ENCODE data around the gene ACSL6. TPM values are rescaled to one million over a fixed set of nuclear protein-coding genes. Genes with fewer than 3 reads are reported as not detected.

ACSL6 gene
- total RNA-seq, 1 experiment from 2014 or later: not detected

DNA sequence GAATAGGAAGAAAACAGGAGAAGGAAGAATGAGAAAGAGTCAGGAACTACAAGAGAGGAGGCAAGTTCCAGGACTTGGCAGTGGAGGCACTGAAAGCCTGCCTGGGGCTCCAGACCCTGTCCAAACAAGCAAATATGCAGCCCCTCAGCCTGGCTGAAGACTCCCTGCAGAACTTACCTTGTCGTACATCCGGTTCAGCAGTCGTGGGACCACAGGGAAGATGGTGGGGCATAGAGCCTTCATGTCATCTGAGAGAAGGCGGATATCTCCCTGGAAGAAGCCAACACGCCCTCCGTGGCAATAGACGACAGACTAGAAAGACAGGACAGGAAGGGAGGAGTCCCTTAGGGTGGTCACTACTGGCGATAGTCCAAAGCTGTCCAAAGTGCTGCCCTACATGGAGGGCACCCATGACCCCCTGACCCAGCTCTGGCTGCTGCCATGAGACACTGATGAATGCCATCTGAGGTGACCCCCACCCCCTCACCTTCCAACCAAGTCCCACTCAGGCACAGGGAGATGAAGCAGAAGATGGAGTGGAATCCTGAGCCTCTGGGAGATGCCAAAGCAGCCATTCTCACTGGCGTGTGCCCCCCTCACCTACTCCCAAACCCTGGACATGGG lies 38.3 kb downstream of the ACSL6 start:
- in situ Hi-C loops (cut with HindIII; ENCODE audit: low pct_unique_long_range_greater_than_20kb, low sequenced_read_pairs): no loop called here

DNA sequence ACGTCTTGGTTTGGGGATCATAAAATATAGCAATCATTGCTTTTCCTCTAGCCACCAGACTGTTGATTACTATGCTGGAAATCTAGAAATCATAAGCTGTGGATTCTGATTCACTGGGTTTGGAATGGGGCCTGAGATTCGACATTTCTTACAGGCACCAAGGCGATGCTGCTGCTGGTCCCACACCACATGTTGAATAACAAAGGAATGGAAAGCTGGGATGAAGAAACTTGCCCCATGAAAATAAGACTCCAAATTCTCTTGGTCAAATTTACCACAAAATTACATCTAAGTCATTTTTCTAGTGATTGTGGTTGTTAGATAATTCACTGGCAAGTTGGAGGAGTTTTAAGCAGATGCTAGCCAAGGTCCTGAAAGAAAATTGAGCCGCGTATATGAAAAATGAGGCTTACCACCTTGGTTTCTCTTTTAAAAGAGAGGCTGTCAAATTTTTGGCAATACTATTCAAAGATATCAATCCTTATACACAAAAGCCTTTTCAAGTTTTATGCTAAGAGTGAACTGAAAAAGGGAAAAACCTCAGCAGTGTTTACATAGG lies 43.0 kb downstream of the ACSL6 start:
- no peak for DNase-seq (ENCODE audit: low read depth)
- in situ Hi-C loops (cut with HindIII; ENCODE audit: low pct_unique_long_range_greater_than_20kb, low sequenced_read_pairs): no loop called here

More for the DNA sequence above, 38.3 kb downstream of the ACSL6 start:
- DNase-seq (ENCODE audit: low read depth): no peak

DNA sequence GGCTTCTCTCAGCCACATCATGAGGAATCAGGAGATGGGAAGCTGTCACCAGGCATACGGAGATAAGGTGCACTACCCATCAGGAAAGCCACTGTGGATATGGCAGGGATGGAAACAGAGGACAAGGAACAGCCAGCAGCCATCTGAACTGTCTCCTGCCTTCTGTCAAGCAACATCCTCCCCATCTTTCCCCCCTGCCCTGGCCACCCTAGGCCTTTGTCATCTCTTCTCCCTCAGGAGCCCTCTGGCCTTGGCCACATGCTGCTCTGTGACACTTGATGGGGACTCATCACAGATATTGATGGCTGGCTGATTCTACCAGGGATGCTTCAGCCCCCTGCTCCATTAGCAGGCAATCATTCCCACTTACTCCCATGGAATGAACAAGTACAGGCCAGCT lies 44.9 kb downstream of the ACSL6 start:
- in situ Hi-C loops (cut with HindIII; ENCODE audit: low pct_unique_long_range_greater_than_20kb, low sequenced_read_pairs): no loop called here
- no peak for DNase-seq (ENCODE audit: low read depth)

DNA sequence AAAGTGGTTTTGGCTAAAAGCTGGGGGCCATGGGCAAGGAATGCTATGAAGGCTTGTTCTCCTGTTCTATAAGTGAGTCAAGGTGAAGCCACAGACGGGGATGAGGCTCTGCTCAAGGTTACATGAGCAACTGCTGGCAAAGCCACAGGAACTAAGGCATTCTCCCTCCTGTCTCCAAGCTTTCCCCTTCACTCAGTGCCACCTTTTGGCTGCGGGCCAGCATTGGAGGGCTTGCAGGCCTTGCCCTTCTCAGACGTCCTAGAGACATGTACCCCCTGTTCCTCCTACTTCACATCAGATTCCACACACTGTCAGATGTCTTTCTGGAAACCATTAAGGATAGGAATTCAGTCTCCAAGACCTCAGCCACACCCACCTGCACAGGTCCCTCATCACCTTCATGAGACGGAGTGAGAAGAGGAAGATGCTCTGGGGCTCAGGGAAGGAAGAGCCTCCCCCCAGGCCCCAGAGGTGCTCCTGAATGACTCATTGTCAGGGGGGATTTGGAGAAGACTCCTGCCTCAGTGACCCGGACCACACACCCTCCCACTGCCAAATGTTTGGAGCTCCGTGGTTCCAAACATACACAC lies 45.5 kb downstream of the ACSL6 start:
- in situ Hi-C loops (cut with HindIII; ENCODE audit: low pct_unique_long_range_greater_than_20kb, low sequenced_read_pairs): no loop called here
- no peak for DNase-seq (ENCODE audit: low read depth)

DNA sequence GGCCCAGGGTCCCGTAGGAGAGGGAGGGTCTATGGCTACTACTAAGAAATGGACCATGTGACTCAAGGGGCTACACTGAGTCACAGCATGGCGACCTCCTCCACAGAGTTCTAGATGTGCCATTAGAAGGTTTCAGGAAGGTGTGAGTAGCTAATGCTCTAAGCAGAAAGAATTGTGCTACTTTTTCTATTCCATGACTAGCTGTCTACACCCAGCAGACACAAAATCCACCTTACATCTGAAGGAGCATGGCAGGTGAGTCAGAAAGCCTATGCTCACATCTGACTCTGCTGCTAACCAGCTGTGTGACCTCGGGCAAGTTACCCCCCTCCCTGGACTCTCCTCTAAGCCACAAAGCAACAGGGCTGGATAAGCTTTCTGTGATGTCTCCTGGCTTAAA lies 51.6 kb downstream of the ACSL6 start:
- in situ Hi-C loops (cut with HindIII; ENCODE audit: low pct_unique_long_range_greater_than_20kb, low sequenced_read_pairs): no loop called here
- no peak for DNase-seq (ENCODE audit: low read depth)

DNA sequence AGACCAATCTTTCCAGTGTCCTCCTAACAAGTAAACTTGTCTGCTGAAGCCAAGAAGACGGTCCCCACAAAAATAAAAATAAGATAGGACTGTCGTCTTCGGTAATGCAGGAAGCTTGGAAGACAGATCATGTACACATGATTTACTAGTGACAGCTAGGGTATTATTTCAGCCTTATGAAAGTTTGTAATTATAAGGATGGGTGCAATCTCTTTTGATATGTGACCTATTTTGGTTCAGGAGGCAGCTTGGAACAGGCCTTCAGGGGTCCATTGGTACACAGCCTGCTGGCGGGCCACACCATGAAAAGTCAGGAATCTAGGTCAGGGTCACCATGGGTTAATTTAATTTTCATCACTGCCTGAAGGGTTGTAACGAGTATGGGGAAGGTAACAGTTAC lies 52.3 kb downstream of the ACSL6 start:
- in situ Hi-C loops (cut with HindIII; ENCODE audit: low pct_unique_long_range_greater_than_20kb, low sequenced_read_pairs): no loop called here
- no peak for DNase-seq (ENCODE audit: low read depth)

DNA sequence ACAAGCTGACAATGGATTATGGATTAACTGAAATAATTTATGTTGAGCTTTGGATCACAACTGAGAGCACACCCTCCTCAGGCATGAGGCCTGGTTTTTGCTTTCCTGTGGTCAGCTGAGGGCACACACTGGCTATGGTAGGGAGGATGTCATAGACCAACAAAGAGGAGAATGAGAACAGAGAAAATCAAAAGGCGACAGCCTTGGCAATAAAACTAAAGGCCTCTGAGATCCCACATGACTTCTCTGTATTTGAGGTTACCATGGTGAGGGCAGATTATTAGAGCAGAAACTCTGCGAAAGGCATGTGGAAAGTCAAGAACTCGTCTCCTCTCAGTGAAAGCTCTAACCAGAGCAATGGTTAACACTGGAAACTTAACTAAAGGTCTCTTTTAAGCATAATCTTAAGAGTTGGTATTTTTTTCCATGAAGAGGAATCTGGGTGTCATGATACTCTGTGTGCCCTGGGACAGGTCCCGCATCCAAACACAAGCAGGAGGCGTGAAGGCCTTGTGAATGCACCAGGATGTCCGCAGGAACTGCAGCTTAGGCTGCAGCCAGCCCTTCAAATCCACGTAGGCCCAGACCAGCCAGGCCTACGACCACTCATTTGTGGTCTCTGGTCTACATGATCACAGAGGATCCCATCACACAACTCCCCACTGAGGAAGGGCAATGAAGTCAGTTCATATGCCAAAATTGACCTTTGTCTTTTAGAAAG lies 53.6 kb downstream of the ACSL6 start:
- in situ Hi-C loops (cut with HindIII; ENCODE audit: low pct_unique_long_range_greater_than_20kb, low sequenced_read_pairs): no loop called here
- DNase-seq (ENCODE audit: low read depth): no peak

DNA sequence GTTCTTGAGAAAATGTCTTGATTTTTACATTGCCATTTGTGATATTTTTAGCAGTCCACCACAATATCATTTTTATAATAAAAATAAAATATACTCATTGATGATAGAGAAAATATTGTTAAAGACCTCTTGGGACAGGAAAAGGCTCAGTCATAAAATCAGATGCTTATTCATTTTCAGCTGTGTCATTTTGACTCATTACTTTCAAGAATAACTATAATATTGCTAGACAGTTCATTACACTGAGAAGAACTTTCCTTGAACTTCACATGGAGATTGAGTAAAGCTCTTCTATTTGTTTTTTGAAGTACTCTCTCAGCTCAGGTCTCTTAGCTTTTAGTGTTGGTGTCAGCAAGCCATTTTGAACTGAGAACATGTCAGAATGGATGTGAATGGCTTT lies 57.5 kb downstream of the ACSL6 start:
- in situ Hi-C loops (cut with HindIII; ENCODE audit: low pct_unique_long_range_greater_than_20kb, low sequenced_read_pairs): no loop called here
- no peak for DNase-seq (ENCODE audit: low read depth)

DNA sequence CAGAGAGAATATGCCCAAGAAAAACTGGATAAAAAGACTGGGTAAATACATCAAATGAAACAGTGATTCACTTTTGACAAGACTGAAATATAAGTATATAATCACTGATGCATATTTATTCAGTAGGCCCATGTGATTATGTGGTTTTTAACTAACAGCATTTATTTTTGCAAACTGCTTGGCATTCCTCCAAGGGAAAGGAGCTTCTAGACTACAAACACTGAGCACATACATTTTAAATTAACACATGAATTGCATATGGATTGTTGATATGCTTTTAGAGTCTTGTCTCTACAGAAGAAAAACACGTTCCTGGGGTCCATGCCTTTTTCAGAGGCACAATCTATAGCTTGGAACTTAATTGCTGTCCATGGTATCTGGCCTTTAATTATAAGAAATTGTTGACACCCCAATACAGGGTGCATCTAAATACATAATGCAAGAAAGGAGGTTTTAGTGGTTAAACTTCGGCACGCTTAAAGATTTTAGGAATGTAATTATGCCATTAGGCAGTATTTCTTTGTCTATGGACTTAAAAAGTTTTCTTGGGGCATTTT lies 59.1 kb downstream of the ACSL6 start:
- in situ Hi-C loops (cut with HindIII; ENCODE audit: low pct_unique_long_range_greater_than_20kb, low sequenced_read_pairs): no loop called here
- DNase-seq (ENCODE audit: low read depth): no peak

DNA sequence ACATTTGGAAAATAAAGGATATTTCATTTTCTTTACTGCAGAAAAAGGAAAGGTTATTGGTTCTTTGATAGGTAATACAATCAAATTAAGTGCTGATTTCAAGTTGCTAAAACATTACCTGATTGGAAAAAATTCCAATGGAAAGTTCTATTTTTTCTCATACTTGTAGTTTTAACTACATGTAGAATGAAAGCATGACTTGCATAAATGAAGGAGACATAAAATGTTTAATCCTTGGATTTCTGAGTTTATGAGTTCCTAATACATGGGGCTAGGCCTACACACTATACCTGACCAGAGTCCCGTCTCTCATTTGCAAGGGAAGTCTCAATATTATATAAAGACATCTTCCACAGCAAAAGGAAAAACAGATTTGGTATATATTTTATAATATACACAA lies 60.8 kb downstream of the ACSL6 start:
- in situ Hi-C loops (cut with HindIII; ENCODE audit: low pct_unique_long_range_greater_than_20kb, low sequenced_read_pairs): no loop called here

DNA sequence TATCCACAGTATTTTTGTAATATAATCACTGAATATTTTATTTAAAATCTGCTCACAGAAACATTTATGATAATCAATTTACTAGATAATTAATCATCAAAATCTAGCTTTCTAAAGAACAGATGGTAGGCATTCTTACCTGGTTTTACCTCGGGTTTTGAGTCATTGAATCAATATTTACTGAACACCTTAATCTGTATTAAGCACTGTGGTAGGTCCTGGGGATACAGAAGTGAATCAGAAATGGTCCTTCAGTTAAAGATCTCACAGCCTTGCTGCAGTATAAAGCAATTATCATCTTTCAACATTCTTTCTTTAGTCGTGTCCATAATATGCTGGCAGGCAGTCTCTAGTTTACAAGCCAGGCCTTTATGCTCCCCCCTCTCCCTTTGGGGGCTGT lies 64.0 kb downstream of the ACSL6 start:
- in situ Hi-C loops (cut with HindIII; ENCODE audit: low pct_unique_long_range_greater_than_20kb, low sequenced_read_pairs): no loop called here
- DNase-seq (ENCODE audit: low read depth): no peak

More for the DNA sequence above, 60.8 kb downstream of the ACSL6 start:
- no peak for DNase-seq (ENCODE audit: low read depth)

DNA sequence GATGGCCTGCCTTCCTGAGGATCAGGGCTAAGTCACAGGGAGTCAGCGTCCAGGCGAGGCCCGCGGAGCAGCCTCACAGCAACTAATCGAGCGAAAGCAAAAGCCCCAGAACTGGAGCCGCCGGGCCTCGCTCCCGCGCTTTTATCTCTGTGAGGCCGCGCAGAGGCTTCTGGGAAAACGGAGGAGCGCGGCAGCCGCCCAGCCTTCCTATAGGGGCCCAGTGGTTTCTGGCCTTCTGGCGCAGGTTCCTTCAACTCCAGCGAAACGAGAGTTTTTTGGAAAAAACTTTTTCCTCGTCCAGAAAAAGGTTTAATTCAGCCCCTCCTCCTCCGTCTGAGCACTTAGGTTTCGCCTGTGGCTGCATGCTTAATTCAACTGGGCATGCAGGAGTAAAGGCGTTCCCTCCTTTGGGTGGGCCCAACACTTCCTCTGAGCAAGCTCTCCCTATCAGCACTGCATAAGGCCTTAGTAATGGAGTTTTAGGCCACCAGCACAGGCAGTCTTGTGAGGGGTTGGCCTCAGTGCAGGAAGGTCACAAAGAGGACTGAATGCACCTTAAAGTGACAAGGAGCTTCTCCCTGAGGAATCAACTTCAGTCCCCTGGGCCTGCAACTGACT lies 65.8 kb downstream of the ACSL6 start, which contains the start of gene MEIKIN:
TSS of gene MEIKIN (minus strand) at position 113 of the 618 bp plus-strand sequence. CDS start 158 bp downstream, outside the sequence.
- in situ Hi-C loops (cut with HindIII; ENCODE audit: low pct_unique_long_range_greater_than_20kb, low sequenced_read_pairs): no loop called here
- no peak for DNase-seq (ENCODE audit: low read depth)

DNA sequence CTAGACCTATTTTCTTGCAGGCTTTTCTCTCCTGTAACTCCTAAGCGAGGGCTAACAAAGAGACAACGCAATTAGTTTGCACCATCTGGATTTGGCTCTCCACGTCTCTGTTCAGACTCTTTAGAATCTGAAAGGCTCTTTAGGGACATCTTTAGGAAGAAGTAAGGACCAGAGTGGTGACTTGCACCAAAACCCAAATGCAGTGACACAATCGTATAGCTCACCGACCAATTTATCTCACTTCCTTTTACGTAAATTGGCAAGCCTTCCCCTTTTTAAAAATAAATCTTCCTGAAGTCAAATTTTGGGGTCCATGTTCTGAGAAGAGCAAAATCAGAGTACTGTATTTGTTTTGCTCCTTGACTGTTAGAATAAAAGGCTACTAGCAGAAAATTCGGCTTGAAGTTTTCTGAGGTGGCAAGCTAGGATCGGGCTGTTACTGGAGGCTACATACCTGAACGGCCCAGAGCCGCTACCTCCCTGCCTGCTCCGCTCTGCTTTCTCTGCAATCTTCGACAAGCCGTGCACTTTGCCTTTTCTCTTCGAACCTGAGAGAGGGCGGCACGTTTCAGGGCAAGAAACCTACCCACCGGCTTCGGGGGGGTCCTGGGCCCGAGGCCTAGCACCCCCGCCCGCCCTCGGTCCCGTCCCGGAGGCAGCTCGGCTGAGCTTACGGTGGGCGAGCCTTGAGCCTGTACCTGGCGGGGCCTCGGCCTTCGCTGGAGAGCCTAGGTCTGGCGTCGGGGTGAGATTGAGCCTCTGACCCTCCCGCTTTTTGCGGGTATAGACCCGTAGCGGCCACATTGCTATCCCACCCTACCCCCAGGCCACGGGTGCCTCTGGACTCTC lies 66.5 kb downstream of the ACSL6 start:
- DNase-seq (ENCODE audit: low read depth): no peak
- in situ Hi-C loops (cut with HindIII; ENCODE audit: low pct_unique_long_range_greater_than_20kb, low sequenced_read_pairs): no loop called here

DNA sequence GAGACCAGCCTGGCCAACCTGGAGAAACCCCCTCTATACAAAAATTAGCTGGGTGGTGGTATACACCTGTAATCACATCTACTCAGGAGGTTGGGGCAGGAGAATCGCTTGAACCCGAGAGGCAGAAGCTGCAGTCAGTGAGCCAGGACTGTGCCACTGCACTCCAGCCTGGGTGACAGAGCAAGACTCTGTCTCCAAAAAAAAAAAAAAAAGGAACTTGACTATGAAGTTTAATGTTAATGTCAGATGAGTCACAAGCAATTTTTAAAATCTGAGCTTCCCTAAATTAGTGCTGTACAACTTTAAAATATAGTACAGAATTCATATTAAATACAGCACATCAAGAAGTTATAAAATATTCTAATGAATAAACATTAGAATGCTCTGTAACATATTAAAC lies 67.5 kb downstream of the ACSL6 start:
- in situ Hi-C loops (cut with HindIII; ENCODE audit: low pct_unique_long_range_greater_than_20kb, low sequenced_read_pairs): no loop called here
- no peak for DNase-seq (ENCODE audit: low read depth)

DNA sequence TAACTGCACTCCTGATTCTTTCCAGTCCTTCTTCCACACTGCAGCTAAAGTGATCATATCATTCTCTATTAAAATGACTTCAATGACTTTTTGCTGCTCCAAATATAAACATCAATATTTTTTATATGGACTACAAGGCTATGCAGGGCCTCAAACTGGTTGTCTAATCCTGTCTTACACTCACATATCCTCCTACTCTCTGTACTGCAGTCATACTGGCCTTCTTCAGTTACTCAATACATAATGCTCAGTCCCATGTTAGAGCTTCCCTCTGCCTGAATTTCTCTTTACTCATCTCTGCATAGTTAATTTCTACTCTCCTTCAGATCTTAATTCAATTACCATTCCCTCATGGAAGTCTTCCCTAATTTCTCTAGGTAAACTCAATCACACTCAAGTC lies 69.4 kb downstream of the ACSL6 start:
- no peak for DNase-seq (ENCODE audit: low read depth)
- in situ Hi-C loops (cut with HindIII; ENCODE audit: low pct_unique_long_range_greater_than_20kb, low sequenced_read_pairs): no loop called here

DNA sequence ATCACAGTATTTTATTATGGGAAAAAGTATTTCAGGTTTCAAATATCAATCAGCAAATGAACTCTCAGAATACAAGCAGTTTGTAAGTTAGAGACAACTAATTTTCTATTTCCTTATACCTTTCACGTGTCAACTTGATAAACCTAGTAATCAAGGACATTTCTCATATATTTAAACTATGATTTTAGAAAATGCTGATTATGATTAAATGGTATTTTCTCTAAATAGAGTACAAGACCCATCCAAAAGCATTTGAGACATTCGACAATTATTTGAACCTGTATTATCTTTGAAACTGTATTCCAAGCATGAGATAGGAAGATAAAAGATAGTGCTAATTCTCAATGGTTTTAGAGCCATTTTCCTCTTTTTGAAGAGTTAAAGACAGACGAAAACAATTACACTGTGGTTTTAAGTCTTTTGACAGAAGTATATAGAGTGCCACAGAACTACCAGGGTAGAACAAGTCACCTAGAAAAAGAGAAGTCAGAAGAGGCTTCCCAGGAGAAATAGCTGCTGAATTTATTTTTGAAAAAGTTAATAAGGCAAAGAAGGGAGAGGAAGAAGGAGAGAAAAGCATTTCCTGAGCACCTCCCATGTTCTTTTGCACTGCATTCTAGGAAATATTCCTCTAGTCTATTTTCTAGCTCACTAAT lies 71.6 kb downstream of the ACSL6 start:
- no peak for DNase-seq (ENCODE audit: low read depth)
- in situ Hi-C loops (cut with HindIII; ENCODE audit: low pct_unique_long_range_greater_than_20kb, low sequenced_read_pairs): no loop called here

DNA sequence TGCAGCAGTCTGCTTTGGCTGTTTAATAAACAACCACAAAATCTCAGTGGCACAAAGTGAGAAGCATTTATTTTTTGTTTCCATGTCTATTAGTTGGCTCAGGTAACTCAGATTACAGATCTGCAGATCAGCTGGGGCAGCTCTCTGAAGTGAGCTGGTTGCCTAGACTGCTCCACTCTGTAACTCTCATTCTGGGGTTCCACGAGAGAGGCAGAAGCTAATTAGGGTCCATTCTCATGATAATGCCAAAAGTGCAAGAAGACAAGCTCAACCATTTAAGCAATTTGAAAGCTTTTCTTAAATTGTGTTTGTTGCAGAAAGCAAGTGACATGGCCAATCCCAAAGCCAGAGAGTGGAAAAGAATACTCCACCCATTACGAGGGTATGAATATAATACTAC lies 79.2 kb downstream of the ACSL6 start:
- no peak for DNase-seq (ENCODE audit: low read depth)
- in situ Hi-C loops (cut with HindIII; ENCODE audit: low pct_unique_long_range_greater_than_20kb, low sequenced_read_pairs): no loop called here
